HG02852 (cell line): ENCODE data around the gene CREB5.

Source experiments
- ATAC-seq: cut with Tn5 transposase; IDR thresholded peaks from one replicate; pipeline ENCODE4 v1.9.1; 2021; ENCODE audit warnings: mild to moderate bottlenecking, moderate library complexity; ENCODE audit not compliant: unreplicated experiment

CREB5 gene

GRCh38 chr7:28509251-28510025 is 97.1 kb downstream of the CREB5 start:
- peak; percentile 86 for ATAC-seq

GRCh38 chr7:28510026-28510369 is 97.7 kb downstream of the CREB5 start:
- ATAC-seq, result no peak

- ATAC-seq, result no peak
Measured at GRCh38 chr7:28512668-28513440, 100.5 kb downstream of the CREB5 start.

GRCh38 chr7:28516390-28517172 is 104.3 kb downstream of the CREB5 start:
- ATAC-seq, result no peak

GRCh38 chr7:28517206-28517605 is 104.9 kb downstream of the CREB5 start:
- no peak for ATAC-seq

GRCh38 chr7:28517606-28518005 is 105.3 kb downstream of the CREB5 start:
- no peak for ATAC-seq

- no peak for ATAC-seq
Measured at GRCh38 chr7:28520074-28521015, 108.0 kb downstream of the CREB5 start.

- no peak for ATAC-seq
Measured at GRCh38 chr7:28524978-28525377, 112.7 kb downstream of the CREB5 start.

- ATAC-seq, result no peak
Measured at GRCh38 chr7:28528899-28529298, 116.6 kb downstream of the CREB5 start.

- ATAC-seq, result no peak
Measured at GRCh38 chr7:28529755-28530154, 117.4 kb downstream of the CREB5 start.

GRCh38 chr7:28530175-28530802 is 118.0 kb downstream of the CREB5 start:
- no peak for ATAC-seq

GRCh38 chr7:28530803-28531175 is 118.5 kb downstream of the CREB5 start:
- ATAC-seq, result no peak

- ATAC-seq, result no peak
Measured at GRCh38 chr7:28531291-28531690, 119.0 kb downstream of the CREB5 start.

- no peak for ATAC-seq
Measured at GRCh38 chr7:28532181-28532580, 119.9 kb downstream of the CREB5 start.

- no peak for ATAC-seq
Measured at GRCh38 chr7:28533267-28533666, 120.9 kb downstream of the CREB5 start.

- no peak for ATAC-seq
Measured at GRCh38 chr7:28533731-28534531, 121.6 kb downstream of the CREB5 start.

- no peak for ATAC-seq
Measured at GRCh38 chr7:28536259-28536658, 123.9 kb downstream of the CREB5 start.

GRCh38 chr7:28539289-28539981 is 127.1 kb downstream of the CREB5 start:
- peak; percentile 94 for ATAC-seq

GRCh38 chr7:28542410-28542809 is 130.1 kb downstream of the CREB5 start:
- ATAC-seq, result no peak
